GM13977 (cell line): ENCODE data around the gene MRPL17.

Source experiments
- DNase-seq: peaks from one replicate; pipeline ENCODE4 v3.0.0; 2012; ENCODE audit warnings: low spot score
- in situ Hi-C: fragments of 300-500 bp; cut with MboI; formaldehyde crosslinking; loops from one replicate; pipeline ENCODE4 v1.12.0; 2022; ENCODE audit warnings: low sequenced_read_pairs, low pct_unique_long_range_greater_than_20kb, mixed read lengths, inconsistent platforms; ENCODE audit not compliant: unreplicated experiment
- TF ChIP-seq, protein P1 (sequence below): IDR thresholded peaks from 2 replicates; pipeline ENCODE4 v1.5.1; 2012; ENCODE audit warnings: mild to moderate bottlenecking, control low read depth; ENCODE audit not compliant: insufficient read depth; ENCODE audit errors: extremely low read depth, missing control alignments

MRPL17 gene

DNA sequence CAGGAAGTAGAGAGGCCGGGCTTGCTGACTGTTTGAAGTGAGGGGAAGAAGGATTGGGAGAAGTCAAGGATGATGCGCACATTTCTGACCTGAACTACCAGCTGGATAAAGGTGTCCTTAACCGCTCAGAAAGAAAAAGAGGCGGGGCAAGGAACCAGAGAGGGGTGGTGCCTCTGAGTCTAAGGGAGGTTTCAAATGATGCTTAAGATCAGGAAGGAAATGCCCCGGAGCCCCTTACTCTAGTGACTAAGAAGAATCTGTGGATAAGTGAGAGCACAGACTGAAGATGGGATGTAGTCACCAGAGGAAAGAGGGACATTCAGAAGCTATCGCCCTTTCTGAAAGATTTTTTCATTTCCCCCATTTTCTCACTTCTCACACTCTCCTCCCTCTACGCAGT, 40.2 kb downstream of the MRPL17 start:
- in situ Hi-C loops, result no loop called here
- TF ChIP-seq, protein P1, sequence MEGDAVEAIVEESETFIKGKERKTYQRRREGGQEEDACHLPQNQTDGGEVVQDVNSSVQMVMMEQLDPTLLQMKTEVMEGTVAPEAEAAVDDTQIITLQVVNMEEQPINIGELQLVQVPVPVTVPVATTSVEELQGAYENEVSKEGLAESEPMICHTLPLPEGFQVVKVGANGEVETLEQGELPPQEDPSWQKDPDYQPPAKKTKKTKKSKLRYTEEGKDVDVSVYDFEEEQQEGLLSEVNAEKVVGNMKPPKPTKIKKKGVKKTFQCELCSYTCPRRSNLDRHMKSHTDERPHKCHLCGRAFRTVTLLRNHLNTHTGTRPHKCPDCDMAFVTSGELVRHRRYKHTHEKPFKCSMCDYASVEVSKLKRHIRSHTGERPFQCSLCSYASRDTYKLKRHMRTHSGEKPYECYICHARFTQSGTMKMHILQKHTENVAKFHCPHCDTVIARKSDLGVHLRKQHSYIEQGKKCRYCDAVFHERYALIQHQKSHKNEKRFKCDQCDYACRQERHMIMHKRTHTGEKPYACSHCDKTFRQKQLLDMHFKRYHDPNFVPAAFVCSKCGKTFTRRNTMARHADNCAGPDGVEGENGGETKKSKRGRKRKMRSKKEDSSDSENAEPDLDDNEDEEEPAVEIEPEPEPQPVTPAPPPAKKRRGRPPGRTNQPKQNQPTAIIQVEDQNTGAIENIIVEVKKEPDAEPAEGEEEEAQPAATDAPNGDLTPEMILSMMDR, result no peak
- no peak for DNase-seq

GRCh38 chr11:6640985-6641701, 42.0 kb downstream of the MRPL17 start:
- in situ Hi-C loops, result no loop called here
- TF ChIP-seq, protein P1, result no peak
- DNase-seq, result no peak

GRCh38 chr11:6640036-6640984, 42.8 kb downstream of the MRPL17 start:
- in situ Hi-C loops, result no loop called here
- DNase-seq, result no peak
- TF ChIP-seq, protein P1, result no peak

GRCh38 chr11:6638429-6638828, 44.7 kb downstream of the MRPL17 start:
- DNase-seq, result no peak
- TF ChIP-seq, protein P1, result no peak
- in situ Hi-C loops, result no loop called here

GRCh38 chr11:6637871-6638270, 45.3 kb downstream of the MRPL17 start:
- in situ Hi-C loops, result no loop called here
- no peak for DNase-seq
- TF ChIP-seq, protein P1, result no peak

DNA sequence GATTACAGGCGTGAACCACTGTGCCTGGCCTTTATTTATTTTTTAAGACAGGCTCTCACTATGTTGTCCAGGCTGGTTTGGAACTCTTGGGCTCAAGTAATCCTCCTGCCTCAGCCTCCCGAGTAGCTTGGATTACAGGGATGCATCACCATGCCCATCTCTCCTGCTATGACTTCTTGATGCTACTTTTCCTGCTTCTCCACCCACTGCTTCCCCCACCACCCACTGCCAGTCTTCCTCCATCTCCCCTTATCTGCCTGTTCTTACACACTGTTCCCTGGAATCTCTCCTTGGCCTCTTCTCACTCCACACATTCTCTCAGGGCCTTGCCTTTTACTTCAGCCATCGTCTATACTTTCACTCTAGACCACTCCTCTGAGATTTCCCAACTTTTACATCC, 46.7 kb downstream of the MRPL17 start:
- no peak for DNase-seq
- in situ Hi-C loops, result no loop called here

More for the DNA sequence above, 46.7 kb downstream of the MRPL17 start:
- TF ChIP-seq, protein P1, result no peak
